A549 (cell line): ENCODE data around the gene R3HDM2. TPM values are rescaled to one million over a fixed set of nuclear protein-coding genes. Genes with fewer than 3 reads are reported as not detected.

ENCODE experiments used
- ATAC-seq, 2 experiments: fragments of 200-7000 bp in 1 of 2; fragments of >200 bp in 1 of 2; cut with Nextera tagmentation in 1 of 2; cut with Tn5 transposase in 1 of 2; 3 replicates each; pipeline versions ENCODE4 v1.8.0 to v1.9.1; 2018 to 2020; ENCODE audit warnings: mild to moderate bottlenecking in 1 of 2, moderate library complexity in 1 of 2
- CTCF ChIA-PET: fragments of 300-600 bp; sonication (Branson Sonifier 250); formaldehyde crosslinking; extraction: SDS; loops from one replicate; lab custom pipeline; 2021; ENCODE audit warnings: antibody characterized with exemption, inconsistent platforms; lab: Yijun Ruan, JAX
- POLR2A ChIA-PET: fragments of 350-600 bp; formaldehyde crosslinking; extraction: SDS; loops from one replicate; lab custom pipeline; 2021; ENCODE audit warnings: antibody characterized with exemption, inconsistent platforms; lab: Yijun Ruan, JAX
- DNase-seq, 2 experiments: peaks; one replicate each; pipeline versions ENCODE4 v3.0.0 to v3.0.0-alpha.2; 2011 to 2016; ENCODE audit warnings: low read depth in 1 of 2, low spot score in 1 of 2
- FAIRE-seq: peaks from 2 replicates; lab custom pipeline; 2011; peaks lifted over from hg19 to GRCh38; lab: Jason Lieb, UNC
- H3K27ac ChIP-seq, 2 experiments: fragments of >200 bp; sonication (Bioruptor Twin); formaldehyde crosslinking; 3 replicates each; pipeline ENCODE4 v1.5.1; 2016 to 2017
- H3K4me1 ChIP-seq: fragments of >200 bp; sonication (Bioruptor Twin); formaldehyde crosslinking; 3 replicates; pipeline ENCODE4 v1.6.1; 2016
- H3K4me2 ChIP-seq: fragments of >200 bp; sonication (Bioruptor Twin); formaldehyde crosslinking; 3 replicates; pipeline ENCODE4 v1.6.1; 2016
- H3K4me3 ChIP-seq: fragments of >200 bp; sonication (Bioruptor Twin); formaldehyde crosslinking; 3 replicates; pipeline ENCODE4 v1.5.1; 2016
- H3K9me3 ChIP-seq: fragments of >200 bp; sonication (Bioruptor Twin); formaldehyde crosslinking; 3 replicates; pipeline ENCODE4 v1.6.1; 2016
- ATOH8 ChIP-seq: fragments of 250-450 bp; sonication (Bioruptor Pico); IDR thresholded peaks from 2 replicates; pipeline ENCODE4 v1.5.0; 2020; ENCODE audit warnings: low read depth, mild to moderate bottlenecking, moderate library complexity
- BCL3 ChIP-seq: fragments of >200 bp; sonication (Bioruptor Twin); formaldehyde crosslinking; IDR thresholded peaks from 3 replicates; pipeline ENCODE4 v1.6.1; 2016
- CBX8 ChIP-seq: fragments of 200-600 bp; sonication (generic); IDR thresholded peaks from 2 replicates; pipeline ENCODE4 v1.6.1; 2016
- CEBPB ChIP-seq, 2 experiments: fragments of >200 bp in 1 of 2; sonication (Bioruptor Twin) in 1 of 2; formaldehyde crosslinking in 1 of 2; IDR thresholded peaks; 2 replicates each; pipeline ENCODE4 v1.6.1; 2012 to 2016
- ESRRA ChIP-seq: fragments of 150-350 bp; IDR thresholded peaks from 2 replicates; pipeline ENCODE4 v1.6.1; 2014; ENCODE audit warnings: mild to moderate bottlenecking, low read length, borderline replicate concordance
- FOSL2 ChIP-seq, 2 experiments: fragments of 450-650 bp in 1 of 2; fragments of >200 bp in 1 of 2; sonication (Bioruptor Twin) in 1 of 2; formaldehyde crosslinking; IDR thresholded peaks; 2 replicates each; pipeline versions ENCODE4 v1.5.0 to v1.6.1; 2016 to 2020; ENCODE audit warnings: mild to moderate bottlenecking in 1 of 2, moderate library complexity in 1 of 2
- GATA3 ChIP-seq: IDR thresholded peaks from 2 replicates; pipeline ENCODE4 v1.6.1; 2012; ENCODE audit warnings: borderline replicate concordance
- HDAC2 ChIP-seq: fragments of 200-600 bp; sonication (generic); IDR thresholded peaks from 2 replicates; pipeline ENCODE4 v1.6.1; 2016
- HMGXB4 ChIP-seq: fragments of 250-450 bp; sonication (Bioruptor Pico); IDR thresholded peaks from 2 replicates; pipeline ENCODE4 v1.5.0; 2021; ENCODE audit warnings: mild to moderate bottlenecking, moderate library complexity, borderline replicate concordance
- JUN ChIP-seq, 2 experiments: fragments of >200 bp; sonication (Bioruptor Twin); formaldehyde crosslinking; IDR thresholded peaks; 2 replicates in 1 of 2; 3 replicates in 1 of 2; pipeline ENCODE4 v1.6.1; 2016 to 2017
- JUNB ChIP-seq: fragments of >200 bp; sonication (Bioruptor Twin); formaldehyde crosslinking; IDR thresholded peaks from 2 replicates; pipeline ENCODE4 v1.6.1; 2016
- KDM5A ChIP-seq: fragments of 200-600 bp; sonication (generic); IDR thresholded peaks from 2 replicates; pipeline ENCODE4 v1.6.1; 2016; ENCODE audit warnings: antibody characterized with exemption, mild to moderate bottlenecking
- MYC ChIP-seq: IDR thresholded peaks from 2 replicates; pipeline ENCODE4 v1.6.1; 2012; ENCODE audit warnings: mild to moderate bottlenecking, inconsistent platforms, low read length, improper control_type of control experiment, borderline replicate concordance
- NPAS2 ChIP-seq: fragments of 250-450 bp; sonication (Bioruptor Pico); IDR thresholded peaks from 2 replicates; pipeline ENCODE4 v1.8.0; 2022; ENCODE audit warnings: mild to moderate bottlenecking, moderate library complexity, borderline replicate concordance
- PHF8 ChIP-seq: fragments of 200-600 bp; sonication (generic); IDR thresholded peaks from 2 replicates; pipeline ENCODE4 v1.6.1; 2016; ENCODE audit warnings: low read depth, mild to moderate bottlenecking, antibody characterized with exemption, moderate library complexity, borderline replicate concordance
- RARB ChIP-seq: fragments of 250-450 bp; sonication (Bioruptor Pico); IDR thresholded peaks from 2 replicates; pipeline ENCODE4 v1.8.0; 2021; ENCODE audit warnings: mild to moderate bottlenecking, moderate library complexity
- SMC3 ChIP-seq: fragments of >200 bp; sonication (Bioruptor Twin); formaldehyde crosslinking; IDR thresholded peaks from 3 replicates; pipeline ENCODE4 v1.6.1; 2018; ENCODE audit warnings: inconsistent platforms
- SREBF2 ChIP-seq: fragments of 450-650 bp; IDR thresholded peaks from 2 replicates; pipeline ENCODE4 v1.6.1; 2014; ENCODE audit warnings: mild to moderate bottlenecking, moderate library complexity
- TFCP2L1 ChIP-seq: fragments of 250-450 bp; sonication (Bioruptor Pico); IDR thresholded peaks from 2 replicates; pipeline ENCODE4 v1.5.0; 2021; ENCODE audit warnings: mild to moderate bottlenecking
- ZSCAN20 ChIP-seq: fragments of 250-450 bp; sonication (Bioruptor Pico); IDR thresholded peaks from 2 replicates; pipeline ENCODE4 v1.8.0; 2022; ENCODE audit warnings: mild to moderate bottlenecking, moderate library complexity
- WGBS: methylation state at CpG from one replicate; pipeline ENCODE4 v1.1.6; 2017; ENCODE audit errors: missing lambda C conversion rate; 5-methylcytosine and 5-hydroxymethylcytosine counted together
- polyA plus RNA-seq, 4 experiments: library from polyadenylated mRNA; depleted of rRNA in 3 of 4; stranded (reverse); fragments of >200 nt; fragmentation: RNase III in 1 of 4; extraction: RNeasy Plus Mini Kit Qiagen cat#74134 plus additional on column Dnase treatment in 1 of 4; gene quantifications; 2 replicates in 3 of 4; 3 replicates in 1 of 4; pipeline ENCODE4 v1.2.3, GENCODE V29; 2011 to 2017
- TF ChIP-seq, protein P1 (sequence below): IDR thresholded peaks from 2 replicates; pipeline ENCODE4 v1.6.1; 2012

R3HDM2 gene
- polyA plus RNA-seq, 2 of the 4 experiments (the other 2 are of a cell fraction) = 14.0 to 30.6 TPM

GRCh38 chr12:57210926-57211692, 219.7 kb downstream of the R3HDM2 start:
- TF ChIP-seq MYC (no peak), SREBF2 (no peak), CEBPB (IDR thresholded peaks at IDR 0.05) (no peak), HMGXB4 (no peak), GATA3 (no peak)
- Histone ChIP-seq H3K4me3 (no peak overlapping the region), H3K4me1 (peaks cover 21% of the 10 kb centered on the region), H3K4me2 (no peak overlapping the region), H3K27ac (no peak overlapping the region), H3K9me3 (no peaks in the 10 kb centered on the region)
- CTCF ChIA-PET = interaction anchor here (0.5 to 5.0 kb wide), 4 partner anchors 15 to 829 kb away, joined by 4 to 45 read pairs (median 16); no protein-coding TSS in a partner anchor
- 86% methylated on average over 15 of the region's 16 CpGs for WGBS
- ATAC-seq (no peak), FAIRE-seq (no peak), DNase-seq (no peak)
- POLR2A ChIA-PET = no interaction called here

DNA sequence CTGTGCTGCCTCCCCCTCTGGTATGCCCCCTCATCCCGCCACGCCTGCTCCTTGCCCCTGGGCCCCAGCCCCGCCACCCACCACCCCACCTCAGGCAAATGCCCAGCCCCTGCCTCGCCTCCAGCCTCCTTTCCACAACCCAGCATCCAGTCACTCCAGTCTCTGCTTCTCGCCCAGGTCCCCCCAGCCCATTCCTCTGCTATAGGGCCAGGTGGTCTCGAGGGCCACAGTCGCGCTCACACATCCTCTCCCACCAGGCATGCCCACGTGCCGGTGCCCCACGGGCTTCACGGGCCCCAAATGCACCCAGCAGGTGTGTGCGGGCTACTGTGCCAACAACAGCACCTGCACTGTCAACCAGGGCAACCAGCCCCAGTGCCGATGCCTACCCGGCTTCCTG, 220.4 kb downstream of the R3HDM2 start:
- 86% methylated on average over 9 of the region's 15 CpGs for whole genome bisulfite sequencing
- H3K4me3 ChIP-seq = no peak overlapping the region
- H3K4me2 ChIP-seq = no peak overlapping the region
- no peak overlapping the region for H3K27ac ChIP-seq
- ChIA-PET POLR2A (no interaction called here), CTCF (interaction anchor here (0.9 to 4.6 kb wide), 2 partner anchors 30 to 32 kb away, joined by 4 to 27 read pairs; no protein-coding TSS in a partner anchor)
- no peak for ATAC-seq
- no peaks in the 10 kb centered on the region for H3K9me3 ChIP-seq
- TF ChIP-seq JUN (IDR thresholded peaks at IDR 0.05) = no peak
- TF ChIP-seq, protein P1, sequence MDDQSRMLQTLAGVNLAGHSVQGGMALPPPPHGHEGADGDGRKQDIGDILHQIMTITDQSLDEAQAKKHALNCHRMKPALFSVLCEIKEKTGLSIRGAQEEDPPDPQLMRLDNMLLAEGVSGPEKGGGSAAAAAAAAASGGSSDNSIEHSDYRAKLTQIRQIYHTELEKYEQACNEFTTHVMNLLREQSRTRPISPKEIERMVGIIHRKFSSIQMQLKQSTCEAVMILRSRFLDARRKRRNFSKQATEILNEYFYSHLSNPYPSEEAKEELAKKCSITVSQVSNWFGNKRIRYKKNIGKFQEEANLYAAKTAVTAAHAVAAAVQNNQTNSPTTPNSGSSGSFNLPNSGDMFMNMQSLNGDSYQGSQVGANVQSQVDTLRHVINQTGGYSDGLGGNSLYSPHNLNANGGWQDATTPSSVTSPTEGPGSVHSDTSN = no peak
- no peak for TF ChIP-seq BCL3
- TF ChIP-seq ZSCAN20 (CRISPR knock-in tag) = no peak
- TF ChIP-seq ATOH8 = no peak
- no peak for FAIRE-seq
- H3K4me1 ChIP-seq = peaks cover 15% of the 10 kb centered on the region
- DNase-seq = no peak

GRCh38 chr12:57209916-57210315, 220.9 kb downstream of the R3HDM2 start:
- TF ChIP-seq JUNB (no peak), HMGXB4 (no peak), HDAC2 (no peak), NPAS2 (CRISPR knock-in tag) (no peak), ZSCAN20 (CRISPR knock-in tag) (no peak), CBX8 (no peak), ESRRA (no peak), FOSL2 (IDR thresholded peaks at IDR 0.05) (no peak), FOSL2 (CRISPR knock-in tag; IDR thresholded peaks at IDR 0.05) (no peak), RARB (no peak), KDM5A (no peak), SMC3 (no peak), CEBPB (IDR thresholded peaks at IDR 0.05) (no peak), PHF8 (no peak), ATOH8 (no peak), TFCP2L1 (CRISPR knock-in tag) (no peak)
- TF ChIP-seq, protein P1 = no peak
- TF ChIP-seq, all 56 proteins: peak for 0
- DNase-seq = no peak
- H3K4me1 ChIP-seq = peaks cover 13% of the 10 kb centered on the region
- no peak for FAIRE-seq
- H3K9me3 ChIP-seq = no peaks in the 10 kb centered on the region
- H3K4me3 ChIP-seq = no peak overlapping the region
- 82% methylated on average over 8 of the region's 8 CpGs for WGBS
- ChIA-PET POLR2A (no interaction called here), CTCF (interaction anchor here (4.6 kb wide), 1 partner anchor 30 kb away, joined by 27 read pairs; no protein-coding TSS in a partner anchor)
- H3K4me2 ChIP-seq = no peak overlapping the region
- H3K27ac ChIP-seq = no peak overlapping the region
- ATAC-seq = no peak
